H4 (cell line): ENCODE results near the gene ZNF555. TPM values are rescaled to one million over a fixed set of nuclear protein-coding genes. Genes with fewer than 3 reads are reported as not detected.
A peak's percentile ranks its signal among the peaks of the same experiment; 100 is the strongest.
"Not testable (repeated sequence)": the region's sequence is repeated elsewhere in the genome, so short reads cannot be mapped to it uniquely, and the experiment has no call there.

Experiments used
- DNase-seq: peaks from one replicate; pipeline ENCODE4 v3.0.0-alpha.2; 2015; ENCODE audit warnings: low spot score
- total RNA-seq: library from RNA; depleted of rRNA; stranded (reverse); fragments of >200 nt; shearing (Covaris generic); gene quantifications from 2 replicates; pipeline ENCODE4 v1.2.3, GENCODE V29; 2014

Gene ZNF555
- total RNA-seq, 1 experiment from 2014 or later, result 4.8 TPM

DNA sequence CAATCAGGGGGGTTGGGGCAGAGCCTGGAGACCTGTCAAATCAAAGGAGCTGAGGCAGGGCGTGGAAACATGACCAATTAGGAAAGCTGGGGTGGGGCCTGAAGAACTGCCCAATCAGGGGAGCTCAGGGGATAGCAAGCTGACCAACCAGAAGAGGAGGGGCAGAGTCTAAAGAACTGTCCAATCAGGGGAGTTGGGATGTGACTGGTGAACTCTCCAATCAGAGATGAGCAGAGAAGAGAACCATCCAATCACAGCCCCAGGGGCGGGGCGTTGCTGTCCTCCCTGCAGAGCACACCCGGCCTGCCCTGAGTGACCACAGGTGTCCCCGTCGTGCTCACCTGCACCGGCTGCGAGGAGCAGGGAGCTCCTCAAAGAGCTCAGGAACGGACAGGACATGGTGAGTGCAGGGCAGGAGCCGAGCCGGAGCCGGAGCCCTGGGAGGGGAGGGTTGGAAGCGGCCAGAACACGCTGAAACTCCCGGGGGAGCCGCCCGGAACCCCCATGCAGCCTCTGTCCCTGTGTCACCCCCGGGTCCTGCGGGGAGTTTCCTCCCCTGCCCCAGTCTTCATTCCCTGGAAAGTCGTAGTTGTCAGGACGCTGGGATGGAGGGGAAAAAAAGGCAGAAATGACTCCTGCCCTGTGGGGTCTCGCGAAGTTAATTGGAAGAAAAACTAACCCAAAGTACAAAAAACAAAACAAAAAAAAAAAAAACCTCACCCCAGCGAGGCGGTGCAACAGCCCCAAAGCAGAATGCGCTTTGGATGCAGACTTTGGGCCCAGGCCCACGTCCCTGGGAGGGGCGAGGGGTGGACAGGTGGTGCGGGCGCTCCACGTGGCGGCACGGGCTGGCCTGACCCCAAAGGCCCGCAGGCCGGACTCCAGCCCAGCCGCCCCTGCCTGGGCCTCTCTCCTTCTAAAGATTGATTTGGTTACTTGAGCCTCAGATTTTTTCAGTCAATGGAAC is 26.0 kb downstream of the ZNF555 start, which contains the start of gene ZNF556:
Gene ZNF556 (plus strand): TSS at position 311 of the 967 bp plus-strand sequence. CDS start 87 bp downstream, at position 398.
- DNase-seq, result peak; percentile 19

DNA sequence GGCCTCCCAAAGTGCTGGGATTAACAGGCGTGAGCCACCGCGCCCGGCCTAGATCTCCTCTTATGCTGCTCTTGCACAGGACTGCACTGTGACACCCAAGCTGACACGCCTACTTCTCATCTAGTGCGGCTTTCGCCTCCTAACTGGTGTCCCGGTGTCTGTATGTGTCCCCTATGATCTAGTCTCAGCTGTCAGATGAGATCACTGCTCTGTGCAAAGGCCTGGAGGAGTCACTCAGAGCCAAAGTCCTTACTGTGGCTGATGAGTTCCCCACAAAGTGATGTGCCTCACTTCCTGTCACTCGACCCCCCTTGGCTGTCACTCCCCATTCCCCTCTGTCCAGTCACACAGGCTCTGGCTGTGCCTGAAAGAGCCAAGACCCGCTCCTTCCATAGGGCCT is 28.3 kb downstream of the ZNF555 start:
- DNase-seq, result no peak

DNA sequence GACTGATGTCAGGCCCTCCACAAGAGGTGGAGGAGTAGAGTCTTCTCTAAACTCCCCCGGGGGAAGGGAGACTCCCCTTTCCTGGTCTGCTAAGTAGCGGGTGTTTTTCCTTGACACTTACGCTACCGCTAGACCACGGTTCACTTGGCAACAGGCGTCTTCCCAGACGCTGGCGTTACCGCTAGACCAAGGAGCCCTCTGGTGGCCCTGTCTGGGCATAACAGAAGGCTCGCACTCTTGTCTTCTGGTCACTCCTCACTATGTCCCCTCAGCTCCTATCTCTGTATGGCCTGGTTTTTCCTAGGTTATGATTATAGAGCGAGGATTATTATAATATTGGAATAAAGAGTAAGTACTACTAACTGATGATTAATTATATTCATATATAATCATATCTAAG is 30.9 kb downstream of the ZNF555 start:
- not testable (repeated sequence) for DNase-seq

DNA sequence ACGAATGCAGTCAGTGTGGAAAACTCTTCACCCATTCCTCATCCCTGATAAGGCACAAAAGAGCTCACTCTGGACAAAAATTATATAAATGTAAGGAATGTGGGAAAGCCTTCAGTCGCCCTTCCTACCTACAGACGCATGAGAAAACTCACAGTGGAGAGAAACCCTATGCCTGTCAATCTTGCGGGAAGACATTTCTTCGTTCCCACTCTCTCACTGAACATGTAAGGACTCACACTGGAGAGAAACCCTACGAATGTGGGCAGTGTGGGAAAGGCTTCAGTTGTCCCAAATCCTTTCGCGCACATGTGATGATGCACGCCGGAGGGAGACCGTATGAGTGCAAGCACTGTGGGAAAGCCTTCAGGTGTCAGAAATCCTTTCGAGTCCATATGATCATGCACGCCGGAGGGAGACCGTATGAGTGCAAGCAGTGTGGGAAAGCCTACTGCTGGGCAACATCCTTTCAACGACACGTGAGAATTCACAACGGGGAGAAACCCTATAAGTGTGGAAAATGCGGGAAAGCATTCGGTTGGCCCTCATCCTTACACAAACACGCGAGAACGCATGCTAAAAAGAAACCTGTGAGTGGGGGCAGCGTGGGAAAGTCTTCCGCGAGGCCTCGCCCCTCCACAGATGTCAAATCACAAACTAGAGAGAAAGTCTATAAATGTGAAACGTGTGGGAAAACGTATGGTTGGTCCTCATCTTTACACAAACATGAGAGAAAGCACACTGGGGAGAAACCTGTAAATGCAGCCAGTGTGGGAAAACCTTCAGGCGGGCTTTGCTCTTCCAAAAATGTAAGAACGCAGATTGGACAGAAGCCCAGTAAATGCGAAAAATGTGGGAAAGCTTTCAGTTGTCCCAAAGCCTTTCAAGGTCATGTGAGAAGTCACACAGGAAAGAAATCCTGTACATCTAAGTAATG is 36.4 kb downstream of the ZNF555 start:
- no peak for DNase-seq

DNA sequence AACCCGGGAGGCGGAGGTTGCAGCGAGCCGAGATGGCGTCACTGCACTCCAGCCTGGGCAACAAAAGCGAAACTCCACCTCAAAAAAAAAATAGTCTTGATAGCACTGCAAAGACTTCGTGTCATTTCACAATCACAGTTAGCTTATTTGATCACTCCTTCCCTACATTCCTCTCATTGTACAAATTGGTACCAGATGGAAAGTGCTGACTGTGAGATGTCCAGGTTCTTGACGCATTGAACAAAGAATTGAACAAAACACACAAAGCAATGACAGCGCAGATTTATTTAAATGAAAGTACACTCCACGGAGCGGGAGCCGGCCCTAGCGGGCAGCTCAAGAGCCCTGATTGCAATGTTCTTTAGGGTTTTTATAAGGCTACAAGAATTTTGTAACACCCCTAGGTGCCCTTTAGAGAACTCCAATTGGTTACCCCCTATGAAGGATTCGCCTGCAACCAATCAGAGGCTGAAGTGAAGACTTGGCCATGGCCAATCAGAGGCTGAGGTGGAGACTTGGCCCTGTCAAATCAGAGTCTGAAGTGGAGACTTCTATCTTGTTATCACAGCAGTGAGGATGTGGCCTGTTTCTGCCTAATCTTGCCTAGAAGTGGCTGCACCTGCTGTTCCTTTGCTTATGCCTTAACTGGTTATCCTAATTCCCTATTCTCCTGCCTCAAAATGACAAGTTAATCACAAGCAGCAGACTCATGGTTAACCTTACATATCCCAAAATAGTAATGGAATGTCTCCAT is 42.6 kb downstream of the ZNF555 start:
- no peak for DNase-seq

DNA sequence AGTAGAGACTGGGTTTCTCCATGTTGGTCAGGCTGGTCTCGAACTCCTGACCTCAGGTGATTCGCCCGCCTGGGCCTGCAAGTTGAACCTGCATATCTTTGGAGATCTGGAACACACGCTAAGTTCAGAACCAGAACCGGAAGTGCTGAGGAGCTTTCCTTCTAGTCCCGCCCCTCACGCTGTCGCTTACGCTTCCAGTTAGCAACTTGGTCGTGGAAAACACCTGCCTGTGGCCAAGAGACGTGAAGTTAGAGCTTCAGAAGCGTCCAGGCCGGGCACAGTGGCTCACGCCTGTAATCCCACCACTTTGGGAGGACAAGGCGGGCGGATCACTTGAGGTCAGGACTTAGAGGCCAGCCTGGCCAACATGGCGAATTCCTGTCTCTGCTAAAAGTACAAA is 44.5 kb downstream of the ZNF555 start:
- no peak for DNase-seq

DNA sequence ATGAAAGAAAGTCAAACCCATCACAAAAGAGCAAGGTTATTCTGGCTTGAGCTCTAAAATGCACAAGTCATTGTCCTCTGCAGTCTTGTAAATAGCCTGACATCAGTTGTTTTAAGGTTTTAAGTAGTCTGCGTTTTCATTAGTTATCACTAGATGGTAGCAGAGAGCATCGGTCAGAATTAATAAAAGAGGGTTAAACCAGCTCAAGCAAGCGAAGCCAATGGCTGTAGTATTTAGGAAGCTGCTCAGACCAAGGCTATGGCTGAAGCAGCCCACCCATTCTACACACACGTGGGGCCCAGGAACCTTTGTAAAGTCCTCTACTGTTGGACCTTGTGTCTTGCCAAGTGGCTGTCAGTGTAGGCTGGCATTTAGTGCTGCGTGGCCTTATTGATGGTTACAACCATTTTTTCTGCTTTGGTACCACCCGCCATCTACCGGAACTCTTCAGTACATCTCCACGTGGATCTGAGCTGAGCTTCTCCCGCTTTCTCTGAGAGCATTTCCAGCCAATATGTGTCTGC is 46.2 kb downstream of the ZNF555 start:
- DNase-seq, result peak; percentile 59

DNA sequence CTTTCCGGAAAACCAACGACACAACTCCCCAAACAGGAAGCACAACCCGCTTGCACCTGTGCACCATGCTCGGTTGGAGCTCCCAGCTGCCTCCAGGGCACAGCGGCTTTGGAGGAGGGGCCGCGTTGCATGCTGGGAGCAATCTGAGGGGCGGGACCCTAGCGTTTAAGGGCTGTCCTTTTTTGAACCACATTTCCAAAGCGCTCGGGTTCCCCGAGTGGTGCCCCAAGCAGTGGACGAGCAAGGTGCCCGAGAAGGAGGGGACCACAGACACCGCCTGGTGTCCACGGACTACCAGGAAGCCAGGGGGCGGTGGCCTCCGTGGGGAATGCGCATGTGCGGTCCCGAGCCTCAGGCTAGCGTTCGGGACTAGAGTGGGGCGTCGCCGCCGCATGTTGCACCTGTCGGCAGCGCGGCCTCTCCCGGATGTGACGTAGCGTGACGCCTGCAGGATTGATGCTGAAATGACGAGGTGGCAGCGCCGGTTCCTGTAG is 47.5 kb downstream of the ZNF555 start:
- no peak for DNase-seq

DNA sequence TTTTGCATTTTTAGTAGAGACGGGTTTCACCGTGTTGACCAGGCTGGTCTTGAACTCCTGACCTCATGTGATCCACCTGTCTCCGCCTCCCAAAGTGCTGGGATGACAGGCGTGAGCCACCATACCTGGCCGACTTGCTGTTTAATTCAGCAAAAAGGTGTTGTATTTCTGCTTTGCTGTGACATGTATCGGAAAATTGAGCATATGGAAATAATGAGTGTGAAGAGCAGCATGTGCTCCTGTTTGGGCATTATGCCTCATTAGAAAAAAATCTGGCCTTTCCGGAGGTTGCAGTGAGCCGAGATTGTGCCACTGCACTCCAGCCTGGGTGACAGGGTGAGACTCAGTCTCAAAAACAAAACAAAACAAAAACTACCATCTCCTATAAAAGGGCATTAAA is 49.3 kb downstream of the ZNF555 start:
- DNase-seq, result not testable (repeated sequence)

DNA sequence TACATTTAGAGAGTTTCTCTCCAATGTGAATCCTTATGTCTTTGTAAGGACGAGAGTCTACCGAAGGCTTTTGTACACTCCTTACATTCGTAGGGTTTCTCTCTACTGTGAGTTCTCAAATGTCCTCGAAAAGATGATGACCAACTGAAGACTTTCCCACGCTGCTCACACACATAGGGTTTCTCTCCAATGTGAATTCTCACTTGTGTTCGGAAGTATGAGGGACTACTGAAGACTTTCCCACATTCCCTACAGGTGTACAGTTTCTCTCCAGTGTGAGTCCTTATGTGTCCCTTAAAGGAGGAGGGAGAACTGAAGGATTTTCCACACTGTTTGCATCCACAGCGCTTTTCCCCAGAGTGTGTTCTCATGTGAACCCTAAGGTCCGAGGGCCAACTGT is 55.4 kb downstream of the ZNF555 start:
- DNase-seq, result no peak

DNA sequence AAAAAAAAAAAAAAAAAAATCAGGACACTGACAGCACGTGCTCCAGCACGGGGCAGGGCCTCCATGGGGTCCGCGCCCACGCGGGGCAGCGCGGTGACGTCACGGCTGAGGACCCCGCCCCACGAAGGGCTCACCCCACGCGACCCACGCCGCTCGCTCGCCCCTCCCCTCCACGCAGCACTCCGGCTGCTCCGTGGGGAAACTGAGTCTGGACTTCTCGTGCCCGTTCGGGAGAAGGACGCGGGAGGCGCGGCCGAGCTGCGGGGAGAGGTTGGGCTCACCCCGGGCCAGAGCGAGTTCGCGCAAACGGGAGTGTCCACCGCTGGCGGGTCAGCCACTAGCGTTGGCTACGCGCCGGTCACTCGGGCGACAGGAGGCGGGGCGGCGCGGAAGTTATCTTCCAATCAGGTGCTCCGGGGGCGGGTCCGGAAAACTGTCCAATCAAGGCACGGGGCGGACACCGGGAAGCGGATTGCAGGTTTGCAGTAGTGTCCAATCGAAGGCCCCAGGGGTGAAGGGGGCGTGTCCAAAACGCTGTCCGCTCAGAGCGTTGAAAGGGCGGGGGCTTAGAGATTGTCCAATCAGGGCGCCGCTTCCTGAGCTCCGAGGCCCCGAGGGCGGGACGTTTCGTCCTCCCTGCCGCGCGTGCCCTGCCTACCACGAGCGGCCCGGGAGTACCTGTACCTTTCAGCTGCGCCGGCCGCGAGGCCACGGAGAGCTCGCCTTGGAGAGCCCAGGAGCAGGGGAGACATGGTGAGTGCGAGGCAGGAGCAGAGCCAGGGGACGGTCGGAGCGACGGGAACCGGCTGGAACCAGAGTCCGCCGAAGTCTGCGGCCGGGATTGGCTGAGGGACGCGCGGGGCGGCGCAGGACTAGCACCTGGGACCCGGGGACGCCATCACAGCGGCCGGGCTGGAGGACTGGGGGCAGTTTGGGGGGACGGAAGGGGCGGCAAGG is 59.3 kb downstream of the ZNF555 start, which contains the start of gene ZNF57:
Gene ZNF57 (plus strand): TSS at position 633 of the 957 bp plus-strand sequence. CDS start 118 bp downstream, at position 751.
- DNase-seq, result peak; percentile 99

DNA sequence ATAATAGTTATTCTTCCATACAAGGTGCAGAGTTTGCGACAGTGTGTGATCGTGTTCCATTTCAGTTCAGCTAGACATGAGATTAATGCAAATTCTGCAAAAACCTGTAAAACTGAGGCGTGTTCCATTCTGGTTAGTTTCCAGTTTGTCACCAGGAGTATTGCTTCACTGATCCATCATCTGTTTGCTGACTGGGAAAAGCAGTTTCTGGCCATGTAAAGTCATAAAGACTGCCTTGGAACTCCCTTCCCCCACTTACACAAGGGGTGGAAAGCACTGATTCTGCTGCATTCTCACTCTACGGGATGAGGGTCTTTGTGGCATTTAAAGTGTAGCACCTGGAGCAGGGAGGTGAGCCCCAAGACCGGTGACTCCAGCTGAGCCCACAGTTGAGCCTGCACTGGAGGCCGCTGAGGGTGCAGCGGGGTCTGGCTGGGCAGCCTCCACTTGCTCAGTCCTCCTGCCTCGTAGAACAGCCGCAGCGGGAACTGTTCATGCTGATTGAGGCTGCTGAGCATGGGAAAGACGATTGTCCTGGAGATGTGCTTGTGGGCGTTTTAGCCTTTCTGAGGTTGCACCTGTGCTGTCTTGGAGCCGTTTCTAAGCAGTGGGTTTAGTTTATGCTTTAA is 61.4 kb downstream of the ZNF555 start:
- DNase-seq, result no peak

DNA sequence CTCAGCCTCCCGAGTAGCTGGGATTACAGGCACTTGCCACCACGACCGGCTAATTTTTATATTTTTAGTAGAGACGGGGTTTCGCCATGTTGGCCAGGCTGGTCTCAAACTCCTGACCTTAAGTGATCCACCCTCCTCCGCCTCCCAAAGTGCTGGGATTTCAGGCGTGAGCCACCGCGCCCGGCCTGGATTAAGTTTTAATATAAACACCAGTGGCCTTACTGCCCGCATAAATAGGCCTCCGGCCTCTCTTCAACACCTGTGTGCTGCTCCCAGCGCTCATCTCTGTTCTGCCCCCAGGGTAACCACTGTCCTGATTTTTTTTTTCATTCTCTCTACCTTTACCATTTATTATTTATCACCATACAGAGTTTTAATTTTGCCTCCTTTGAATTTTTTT is 62.1 kb downstream of the ZNF555 start:
- DNase-seq, result not testable (repeated sequence)

DNA sequence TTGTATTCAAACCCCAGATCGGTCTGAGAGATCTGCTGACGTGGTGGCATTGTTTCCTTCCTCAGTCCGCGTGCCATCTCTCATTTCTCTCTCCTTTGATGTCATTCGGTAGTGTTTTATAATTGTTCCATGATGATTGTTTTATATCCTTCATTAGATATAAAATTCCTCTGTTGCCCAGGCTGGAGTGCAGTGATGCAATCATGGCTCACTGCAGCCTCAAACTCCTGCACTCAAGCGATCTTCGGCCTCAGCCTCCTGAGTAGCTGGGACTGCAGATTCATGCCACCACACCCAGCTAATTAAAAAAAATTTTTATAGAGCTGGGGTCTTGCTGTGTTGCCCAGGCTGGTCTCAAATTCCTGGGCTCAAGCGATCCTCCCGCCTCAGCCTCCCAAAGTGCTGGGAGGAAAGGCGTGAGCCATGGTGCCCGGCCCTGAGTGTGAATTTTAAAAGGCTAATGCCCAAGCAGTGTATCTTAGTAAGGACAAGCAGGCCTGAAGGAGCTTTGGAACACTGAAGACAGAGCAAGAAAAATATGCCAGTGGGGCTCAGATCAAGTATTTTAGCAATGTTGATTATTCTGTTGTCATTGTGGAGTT is 64.7 kb downstream of the ZNF555 start:
- no peak for DNase-seq

DNA sequence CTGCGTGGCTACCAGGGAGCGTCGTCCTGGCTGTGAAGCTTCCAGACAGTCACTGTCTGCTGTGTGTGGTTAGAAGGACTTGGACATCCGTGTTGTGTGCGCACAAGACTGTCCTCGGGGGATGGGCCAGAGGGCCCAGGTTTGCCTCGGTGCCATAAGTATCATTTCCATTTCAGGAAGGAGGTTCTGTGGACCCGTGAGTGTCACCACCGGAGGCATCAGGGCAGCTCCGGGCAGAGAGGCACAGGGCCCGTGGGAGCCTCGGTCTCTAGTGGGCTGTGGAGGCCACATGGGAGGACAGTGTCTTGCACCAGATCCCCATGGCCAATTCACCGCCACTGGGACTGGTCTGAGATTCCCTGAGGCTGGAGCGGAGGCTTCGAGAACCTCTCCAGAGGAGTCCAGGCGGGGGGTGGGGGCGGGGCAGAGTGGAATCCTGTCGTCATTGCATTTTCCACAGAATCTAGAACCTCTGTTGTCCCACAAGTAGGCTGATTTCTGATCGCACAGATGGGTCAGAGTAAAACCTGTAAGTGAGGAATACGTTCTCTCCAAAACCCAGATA is 65.4 kb downstream of the ZNF555 start:
- DNase-seq, result no peak
